GM18508 (cell line): ENCODE results near the gene TAGLN.

ENCODE experiments used
- ATAC-seq: cut with Tn5 transposase; IDR thresholded peaks from one replicate; pipeline ENCODE4 v1.9.1; 2021; ENCODE audit warnings: moderate number of reproducible peaks; ENCODE audit not compliant: insufficient read depth, unreplicated experiment

The TAGLN gene

DNA sequence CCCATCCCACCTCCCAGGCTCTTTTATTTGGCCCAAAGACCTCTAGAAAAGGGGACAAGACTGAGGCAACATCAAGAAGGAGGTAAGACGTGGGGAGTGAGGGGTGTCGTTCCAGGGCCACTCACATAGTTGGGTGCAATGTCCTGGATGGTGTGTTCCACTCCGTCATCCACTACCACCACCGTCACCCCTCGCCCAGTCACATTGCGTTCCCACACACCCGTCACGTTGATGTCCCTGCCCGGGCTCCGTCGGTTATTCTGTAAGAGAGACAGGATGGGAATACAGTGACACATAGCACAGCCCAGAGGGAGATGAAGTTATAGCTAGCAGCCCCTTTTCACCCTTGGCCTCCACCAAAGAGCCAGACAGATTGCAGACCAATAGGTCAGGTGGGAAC lies 28.9 kb downstream of the TAGLN start:
- ATAC-seq, result no peak

DNA sequence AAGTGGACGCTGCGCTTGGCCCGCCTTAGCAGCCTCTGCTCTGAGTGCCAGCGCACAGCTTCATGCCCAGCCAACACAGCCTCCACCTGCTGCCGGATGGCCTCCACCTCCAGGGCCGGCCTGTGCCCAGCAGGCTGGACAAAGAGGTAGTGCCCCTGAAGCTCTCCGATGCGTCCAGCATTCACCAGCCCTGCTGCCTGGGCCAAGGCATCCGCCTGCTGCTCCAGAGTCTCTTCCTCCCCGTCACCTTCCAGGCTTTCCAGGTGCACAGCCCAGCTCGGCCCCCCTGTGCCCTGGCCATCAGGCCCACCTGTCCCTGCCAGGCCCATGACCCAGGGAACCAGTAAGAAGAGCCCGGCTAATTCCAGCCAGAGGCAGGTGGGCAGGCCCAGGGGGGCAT lies 30.2 kb downstream of the TAGLN start:
- no peak for ATAC-seq

DNA sequence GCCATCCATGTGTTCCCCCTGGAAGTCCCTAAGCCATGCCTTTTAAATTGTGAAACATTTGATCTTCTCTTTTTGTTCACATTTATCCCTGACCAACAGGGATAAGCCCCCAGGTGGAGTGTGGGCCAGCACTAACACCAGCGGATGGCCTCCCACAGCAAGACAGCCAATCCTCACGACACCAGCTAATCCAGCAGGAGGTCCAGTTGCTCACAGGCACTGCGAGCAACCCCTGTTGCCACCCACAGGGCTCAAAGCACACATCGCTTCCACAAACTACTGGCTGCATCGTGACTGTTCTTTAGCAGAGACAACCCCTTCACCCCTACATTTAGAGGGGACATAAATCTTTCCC lies 30.7 kb downstream of the TAGLN start:
- no peak for ATAC-seq

DNA sequence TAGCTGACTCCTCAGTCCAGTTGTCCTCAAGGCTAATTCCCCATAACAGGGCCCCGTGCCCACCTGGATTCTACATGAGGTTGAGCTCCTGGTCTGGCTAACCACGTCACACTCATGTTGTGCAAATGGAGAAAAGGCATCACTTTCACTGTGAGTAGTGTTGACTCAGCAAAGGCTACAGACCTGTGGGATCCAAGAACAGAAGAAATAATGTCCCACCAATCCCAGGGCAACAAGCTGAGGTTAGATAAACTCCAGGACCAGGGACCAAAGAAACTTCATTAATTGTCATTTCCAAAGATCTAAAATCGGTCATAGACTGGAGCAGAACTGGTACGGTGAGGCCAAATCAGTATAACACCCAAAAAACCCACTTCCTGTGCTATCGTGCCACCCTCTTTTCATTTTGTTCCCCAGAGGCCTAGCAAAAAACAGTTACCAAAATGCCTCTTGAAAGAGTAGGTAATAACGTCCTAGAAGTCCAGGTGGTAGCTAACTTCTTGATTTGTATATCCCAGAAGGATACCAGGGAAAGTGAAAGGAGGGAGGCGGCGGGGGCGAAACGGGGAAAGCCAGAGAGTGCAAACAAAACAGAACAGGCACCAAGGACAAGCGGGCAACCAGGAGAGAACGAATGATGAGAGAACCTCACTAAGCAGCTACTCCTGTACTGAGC lies 31.3 kb downstream of the TAGLN start:
- peak; percentile 31 for ATAC-seq

DNA sequence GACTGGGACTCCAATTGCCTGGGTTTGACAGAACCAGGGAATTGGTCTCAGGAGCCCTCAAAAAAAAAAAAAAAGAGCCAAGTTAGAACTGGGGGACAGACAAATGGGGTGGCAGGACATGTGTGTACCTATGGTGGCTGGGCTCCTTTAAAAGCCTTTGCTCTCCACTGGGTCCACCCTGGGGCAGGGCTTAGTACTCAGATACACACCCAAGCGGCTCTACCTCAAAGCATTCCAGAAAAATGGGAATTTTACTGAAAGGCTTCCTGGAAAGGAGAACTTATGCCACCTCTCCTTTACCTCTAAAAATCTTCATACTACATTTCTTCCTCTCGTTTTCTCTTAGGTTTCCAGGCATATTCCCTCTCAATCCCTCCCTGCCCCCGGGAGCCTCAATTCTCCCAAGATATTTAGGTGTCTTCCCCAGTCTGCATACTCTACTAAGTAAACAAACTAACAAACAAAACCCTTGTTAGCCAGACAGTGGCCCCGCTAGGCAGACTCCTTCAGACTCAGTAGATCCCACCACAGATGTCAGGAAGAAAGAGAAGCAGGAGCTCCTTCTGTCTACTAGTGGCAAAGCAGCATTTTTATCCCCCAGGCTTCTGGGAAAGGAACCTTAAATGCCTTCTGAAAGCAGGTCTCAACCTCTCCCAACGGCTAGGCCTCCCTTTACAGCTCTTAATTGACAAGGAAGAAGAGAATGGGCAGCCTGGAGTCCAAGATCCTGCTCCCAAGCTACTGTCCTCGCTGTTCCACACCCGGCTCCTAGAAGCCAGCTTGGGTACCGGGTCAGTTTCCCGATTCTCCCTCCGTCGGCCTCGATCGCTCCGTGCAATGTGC lies 32.0 kb downstream of the TAGLN start:
- ATAC-seq, result no peak

- no peak for ATAC-seq
These were observed 32.6 kb downstream of the TAGLN start, which contains the start of gene PCSK7 for GRCh38 chr11:117231842-117232091. PCSK7 (minus strand) TSS chr11:117232073; CDS start chr11:117229844, 2,229 bp downstream.

GRCh38 chr11:117232092-117232878 lies 33.1 kb downstream of the TAGLN start, which contains the start of gene RNF214:
RNF214 (plus strand) TSS chr11:117232671; CDS start chr11:117234273, 1,602 bp downstream.
- no peak for ATAC-seq

DNA sequence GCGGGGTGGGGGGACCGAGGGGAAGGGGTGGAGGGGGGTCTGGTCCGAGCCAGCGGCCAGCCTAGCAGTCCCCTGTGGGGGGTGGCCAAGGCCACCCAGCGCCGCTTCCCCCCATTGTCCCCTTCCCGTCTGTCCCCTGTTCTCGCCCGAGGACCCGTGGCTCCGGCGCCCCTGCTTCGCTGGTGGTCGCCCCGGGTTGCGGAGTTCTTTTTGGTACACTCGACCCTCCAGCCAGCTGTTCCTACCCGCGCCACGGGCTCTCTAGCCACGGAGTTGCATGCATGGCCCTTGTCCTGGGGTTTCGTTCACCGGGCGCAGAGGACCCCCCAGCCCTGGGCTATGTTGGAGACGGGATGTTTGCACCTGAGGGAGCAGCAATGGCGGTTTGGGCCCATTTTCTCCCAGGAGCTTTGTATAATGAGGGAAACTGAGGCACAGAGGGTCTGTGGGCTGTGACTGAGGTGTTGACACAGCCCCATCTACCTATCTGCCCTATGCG lies 33.8 kb downstream of the TAGLN start:
- no peak for ATAC-seq

DNA sequence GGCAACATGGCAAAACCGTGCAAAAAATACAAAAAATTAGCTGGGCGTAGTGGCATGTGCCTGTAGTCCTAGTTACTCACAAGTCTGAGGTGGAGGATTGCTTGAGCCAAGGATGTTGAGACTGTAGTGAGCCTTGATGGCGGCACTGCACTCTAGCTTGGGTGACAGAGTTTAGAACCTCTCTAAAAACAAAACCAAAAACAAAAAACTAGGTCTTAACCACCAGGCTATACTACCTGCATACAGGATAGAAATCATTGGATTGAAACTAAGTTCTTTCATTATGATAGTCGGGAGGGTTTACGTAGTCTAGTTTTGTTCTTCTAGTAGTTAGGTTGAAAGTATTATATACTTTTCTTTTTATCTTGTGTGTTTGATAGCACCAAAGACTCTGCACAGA lies 39.1 kb downstream of the TAGLN start:
- no peak for ATAC-seq

DNA sequence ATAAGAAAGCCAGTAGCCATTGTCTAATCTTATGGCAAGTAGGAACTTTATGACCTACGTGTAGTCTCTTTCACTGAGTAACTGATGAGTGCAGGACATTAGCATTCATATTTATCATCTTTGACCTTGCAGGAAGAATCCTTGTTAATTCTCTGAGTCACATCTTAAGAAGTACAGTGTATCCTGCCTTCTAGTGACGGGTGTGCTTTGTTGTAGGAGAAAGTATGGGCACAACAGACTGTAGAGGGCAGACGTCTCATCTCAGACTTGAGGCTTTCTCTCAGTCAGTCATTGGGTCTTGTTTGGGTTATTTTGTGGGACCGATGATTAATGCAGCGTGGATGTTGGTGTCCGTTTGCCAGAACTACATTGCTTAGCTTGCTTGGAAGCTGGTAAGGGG lies 40.1 kb downstream of the TAGLN start:
- ATAC-seq, result no peak

GRCh38 chr11:117248341-117248740 lies 49.2 kb downstream of the TAGLN start:
- ATAC-seq, result no peak

DNA sequence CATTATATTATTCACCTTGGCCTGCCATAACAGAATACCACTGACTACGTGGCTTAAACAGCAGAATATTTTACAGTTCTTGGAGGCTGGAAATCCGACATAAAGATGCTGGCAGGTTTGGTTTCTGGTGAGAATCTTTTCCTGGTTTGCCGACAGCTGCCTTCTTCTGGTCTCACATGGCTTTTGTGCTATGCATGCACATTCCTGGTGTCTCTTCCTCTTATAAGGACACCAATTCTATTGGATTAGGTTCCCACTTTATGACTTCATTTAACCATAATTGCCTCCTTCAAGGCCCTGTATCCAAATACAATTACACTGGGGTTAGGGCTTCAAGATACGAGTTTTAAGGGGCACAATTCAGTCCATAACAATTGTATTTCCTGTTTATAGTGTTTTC lies 50.4 kb downstream of the TAGLN start:
- ATAC-seq, result no peak

- no peak for ATAC-seq
These were observed 52.3 kb downstream of the TAGLN start for GRCh38 chr11:117251506-117251905.

GRCh38 chr11:117255966-117256365 lies 56.8 kb downstream of the TAGLN start:
- no peak for ATAC-seq

DNA sequence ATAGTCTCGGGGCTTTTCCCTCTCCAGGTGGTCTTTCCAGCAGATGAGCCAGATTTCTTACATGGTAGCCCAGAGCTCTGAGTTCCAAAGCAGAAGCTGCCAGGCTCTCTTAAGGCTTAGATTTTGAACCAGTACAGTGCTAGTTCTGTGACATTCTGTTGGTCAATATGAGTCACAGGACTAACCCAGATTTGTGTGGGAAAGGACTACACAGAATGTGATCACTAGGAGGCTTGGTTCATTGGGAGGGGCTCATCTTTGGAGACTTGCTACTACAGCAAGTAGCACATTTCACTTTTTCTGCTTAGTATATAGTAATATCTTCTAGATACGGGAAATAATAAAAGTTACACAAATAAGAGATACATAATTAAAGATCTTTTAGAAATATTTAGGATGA lies 57.4 kb downstream of the TAGLN start:
- ATAC-seq, result no peak
